Thyroid gland (tissue), 4 donors: ENCODE data around the gene AFF3.

Experiments
- POLR2A ChIP-seq, 2 donors: fragments of 450-650 bp; IDR thresholded peaks; one replicate each; pipeline ENCODE4 v1.6.1; 2017; ENCODE audit warnings: antibody characterized with exemption in 2 of 2, mild to moderate bottlenecking in 2 of 2, moderate library complexity in 1 of 2
- TF ChIP-seq, protein P1 (sequence below), 6 experiments: fragments of 200-600 bp in 3 of 6; fragments of 450-650 bp in 3 of 6; sonication (generic) in 3 of 6; IDR thresholded peaks; one replicate each; pipeline ENCODE4 v1.5.1; 2016 to 2019; ENCODE audit warnings: antibody characterized with exemption in 6 of 6, mild to moderate bottlenecking in 2 of 6, inconsistent platforms in 1 of 6, moderate library complexity in 1 of 6

DNA sequence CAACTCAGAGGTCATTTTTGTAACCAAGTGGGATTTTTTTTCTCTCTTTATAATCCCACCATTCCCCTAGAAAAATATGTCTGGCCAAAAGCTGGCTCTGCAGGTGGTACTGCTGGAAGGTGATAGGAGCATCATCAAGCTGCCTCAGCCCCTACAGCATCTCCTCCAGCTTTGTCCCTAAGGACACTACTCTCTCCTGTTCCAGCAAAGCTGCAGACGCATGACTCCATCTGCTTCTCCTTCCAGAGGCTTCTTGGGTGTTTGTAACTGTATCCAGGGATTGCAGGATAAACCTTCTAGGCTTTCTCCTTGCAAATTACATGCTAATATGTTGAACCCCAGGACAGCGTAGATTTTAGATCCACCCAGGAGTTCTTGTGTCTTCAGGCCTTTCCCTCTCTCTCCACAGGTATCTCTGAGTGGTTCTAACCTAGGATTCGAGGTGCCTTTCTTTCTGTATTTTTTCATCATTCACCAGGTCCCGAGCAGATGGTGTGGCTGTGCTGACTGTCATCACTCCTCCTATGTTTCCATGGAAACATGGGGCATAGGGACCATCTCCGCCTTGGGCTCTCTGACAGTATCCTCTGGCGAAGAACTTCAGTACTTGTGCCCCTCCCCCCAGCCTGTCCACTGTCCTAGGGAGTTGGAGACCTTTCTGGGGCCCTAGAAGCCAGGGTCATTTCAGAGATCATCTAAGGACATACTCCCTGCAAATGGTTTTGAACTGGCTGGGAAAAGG, 34.3 kb downstream of the AFF3 start:
- TF ChIP-seq, protein P1, sequence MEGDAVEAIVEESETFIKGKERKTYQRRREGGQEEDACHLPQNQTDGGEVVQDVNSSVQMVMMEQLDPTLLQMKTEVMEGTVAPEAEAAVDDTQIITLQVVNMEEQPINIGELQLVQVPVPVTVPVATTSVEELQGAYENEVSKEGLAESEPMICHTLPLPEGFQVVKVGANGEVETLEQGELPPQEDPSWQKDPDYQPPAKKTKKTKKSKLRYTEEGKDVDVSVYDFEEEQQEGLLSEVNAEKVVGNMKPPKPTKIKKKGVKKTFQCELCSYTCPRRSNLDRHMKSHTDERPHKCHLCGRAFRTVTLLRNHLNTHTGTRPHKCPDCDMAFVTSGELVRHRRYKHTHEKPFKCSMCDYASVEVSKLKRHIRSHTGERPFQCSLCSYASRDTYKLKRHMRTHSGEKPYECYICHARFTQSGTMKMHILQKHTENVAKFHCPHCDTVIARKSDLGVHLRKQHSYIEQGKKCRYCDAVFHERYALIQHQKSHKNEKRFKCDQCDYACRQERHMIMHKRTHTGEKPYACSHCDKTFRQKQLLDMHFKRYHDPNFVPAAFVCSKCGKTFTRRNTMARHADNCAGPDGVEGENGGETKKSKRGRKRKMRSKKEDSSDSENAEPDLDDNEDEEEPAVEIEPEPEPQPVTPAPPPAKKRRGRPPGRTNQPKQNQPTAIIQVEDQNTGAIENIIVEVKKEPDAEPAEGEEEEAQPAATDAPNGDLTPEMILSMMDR (IDR thresholded peaks at IDR 0.05), result no peak
- no peak for TF ChIP-seq POLR2A (IDR thresholded peaks at IDR 0.05)
